ACC112 (cell line): Measurements from ENCODE around the gene HOMER3.
"Not testable (repeated sequence)": the region's sequence is repeated elsewhere in the genome, so short reads cannot be mapped to it uniquely, and the experiment has no call there.

Experiments
- H2AFZ ChIP-seq: fragments of 200-600 bp; sonication (generic); one replicate; pipeline ENCODE4 v1.6.0; 2017; ENCODE audit warnings: antibody characterized with exemption, low read length; ENCODE audit not compliant: unreplicated experiment
- H3K27ac ChIP-seq: fragments of 200-600 bp; sonication (generic); 2 replicates; pipeline ENCODE4 v1.5.1; 2014; ENCODE audit warnings: low read depth, mild to moderate bottlenecking, antibody characterized with exemption, low read length, moderate library complexity
- H3K27me3 ChIP-seq: fragments of 200-600 bp; sonication (generic); 2 replicates; pipeline ENCODE4 v1.6.1; 2014; ENCODE audit warnings: mild to moderate bottlenecking, antibody characterized with exemption, low read length, moderate library complexity, mixed read lengths; ENCODE audit not compliant: insufficient read depth
- H3K36me3 ChIP-seq: fragments of 200-600 bp; sonication (generic); 2 replicates; pipeline ENCODE4 v1.6.1; 2016; ENCODE audit warnings: mild to moderate bottlenecking, antibody characterized with exemption, low read length, moderate library complexity, mixed read lengths; ENCODE audit not compliant: insufficient read depth
- H3K4me1 ChIP-seq: fragments of 200-600 bp; sonication (generic); one replicate; pipeline ENCODE4 v1.6.1; 2016; ENCODE audit warnings: low read length, mixed read lengths; ENCODE audit not compliant: insufficient read depth, unreplicated experiment, control insufficient read depth
- H3K4me3 ChIP-seq: fragments of 200-600 bp; sonication (generic); 2 replicates; pipeline ENCODE4 v1.5.1; 2014; ENCODE audit warnings: mild to moderate bottlenecking, low read depth, low read length
- H3K79me2 ChIP-seq: fragments of 200-600 bp; sonication (generic); one replicate; pipeline ENCODE4 v1.6.0; 2016; ENCODE audit warnings: low read length; ENCODE audit not compliant: control insufficient read depth, unreplicated experiment, insufficient read depth

Gene HOMER3

GRCh38 chr19:18922228-18922985 lies 18.6 kb downstream of the HOMER3 start:
- Histone ChIP-seq H3K79me2 (peaks cover 29% of the 10 kb centered on the region), H3K4me1 (peaks cover 5% of the 10 kb centered on the region), H3K4me3 (no peak overlapping the region), H3K36me3 (no peaks in the 10 kb centered on the region), H3K27ac (no peak overlapping the region), H3K27me3 (no peaks in the 10 kb centered on the region), H2AFZ (no peak overlapping the region)

- H3K79me2 ChIP-seq, result peaks cover 35% of the 10 kb centered on the region
- no peak overlapping the region for H3K4me3 ChIP-seq
- H2AFZ ChIP-seq, result no peak overlapping the region
- H3K36me3 ChIP-seq, result no peaks in the 10 kb centered on the region
- H3K4me1 ChIP-seq, result peaks cover 5% of the 10 kb centered on the region
- H3K27ac ChIP-seq, result no peak overlapping the region
- H3K27me3 ChIP-seq, result no peaks in the 10 kb centered on the region
Observed at GRCh38 chr19:18921593-18921992, 19.4 kb downstream of the HOMER3 start.

GRCh38 chr19:18920400-18920799 lies 20.6 kb downstream of the HOMER3 start:
- Histone ChIP-seq H3K4me3 (peak overlapping the region; percentile 95), H2AFZ (no peak overlapping the region), H3K36me3 (no peaks in the 10 kb centered on the region), H3K79me2 (peaks cover 46% of the 10 kb centered on the region), H3K27ac (no peak overlapping the region), H3K27me3 (no peaks in the 10 kb centered on the region), H3K4me1 (peaks cover 5% of the 10 kb centered on the region)

- peak overlapping the region; percentile 53; the same call in 1 of the 2 replicates for H3K27ac ChIP-seq
- H3K4me3 ChIP-seq, result peak overlapping the region; percentile 95
- H3K36me3 ChIP-seq, result no peaks in the 10 kb centered on the region
- peak overlapping the region; percentile 36 for H2AFZ ChIP-seq
- peaks cover 5% of the 10 kb centered on the region for H3K4me1 ChIP-seq
- H3K27me3 ChIP-seq, result no peaks in the 10 kb centered on the region
- H3K79me2 ChIP-seq, result peaks cover 51% of the 10 kb centered on the region
Observed at GRCh38 chr19:18919900-18920214, 21.2 kb downstream of the HOMER3 start.

- H3K27ac ChIP-seq, result peak within 1 kb of the TSS; percentile 93
- H3K27me3 ChIP-seq, result no peaks in the 10 kb centered on the region
- H3K79me2 ChIP-seq, result peaks cover 55% of the 10 kb centered on the region
- H3K4me3 ChIP-seq, result peak within 1 kb of the TSS; percentile 95
- peak within 1 kb of the TSS; percentile 79 for H2AFZ ChIP-seq
- H3K4me1 ChIP-seq, result peaks cover 5% of the 10 kb centered on the region
- no peaks in the 10 kb centered on the region for H3K36me3 ChIP-seq
Observed at GRCh38 chr19:18919086-18919899, 21.7 kb downstream of the HOMER3 start, which contains the start of the genes COPE and DDX49. COPE (minus strand) TSS chr19:18919387; CDS start chr19:18919348, 39 bp downstream. DDX49 (plus strand) TSS chr19:18919715; CDS start chr19:18919742, 27 bp downstream.

- H3K4me1 ChIP-seq, H3K27me3 ChIP-seq, H2AFZ ChIP-seq, H3K27ac ChIP-seq, H3K36me3 ChIP-seq: not testable (repeated sequence)
- Histone ChIP-seq H3K79me2 (peaks cover 66% of the 10 kb centered on the region), H3K4me3 (peak overlapping the region; percentile 95)
Observed at GRCh38 chr19:18917593-18917992, 23.4 kb downstream of the HOMER3 start.

GRCh38 chr19:18915639-18916038 lies 25.4 kb downstream of the HOMER3 start:
- H3K36me3 ChIP-seq, result no peaks in the 10 kb centered on the region
- peaks cover 61% of the 10 kb centered on the region for H3K79me2 ChIP-seq
- H3K27ac ChIP-seq, result no peak overlapping the region
- H3K4me1 ChIP-seq, result peaks cover 5% of the 10 kb centered on the region
- H3K4me3 ChIP-seq, result no peak overlapping the region
- H2AFZ ChIP-seq, result no peak overlapping the region
- no peaks in the 10 kb centered on the region for H3K27me3 ChIP-seq

- Histone ChIP-seq H3K79me2 (peaks cover 46% of the 10 kb centered on the region), H3K36me3 (no peaks in the 10 kb centered on the region), H3K27me3 (no peaks in the 10 kb centered on the region), H2AFZ (no peak overlapping the region), H3K4me3 (no peak overlapping the region), H3K4me1 (no peaks in the 10 kb centered on the region), H3K27ac (no peak overlapping the region)
Observed at GRCh38 chr19:18913466-18913865, 27.6 kb downstream of the HOMER3 start.

GRCh38 chr19:18912933-18913332 lies 28.1 kb downstream of the HOMER3 start:
- Histone ChIP-seq H3K4me1 (no peaks in the 10 kb centered on the region), H3K36me3 (no peaks in the 10 kb centered on the region), H3K4me3 (no peak overlapping the region), H2AFZ (no peak overlapping the region), H3K27me3 (no peaks in the 10 kb centered on the region), H3K79me2 (peaks cover 42% of the 10 kb centered on the region), H3K27ac (no peak overlapping the region)

- no peaks in the 10 kb centered on the region for H3K36me3 ChIP-seq
- no peaks in the 10 kb centered on the region for H3K4me1 ChIP-seq
Observed at GRCh38 chr19:18910801-18911436, 30.1 kb downstream of the HOMER3 start.

More at GRCh38 chr19:18910801-18911436, 30.1 kb downstream of the HOMER3 start:
- no peaks in the 10 kb centered on the region for H3K27me3 ChIP-seq
- no peak overlapping the region for H2AFZ ChIP-seq
- peaks cover 25% of the 10 kb centered on the region for H3K79me2 ChIP-seq
- no peak overlapping the region for H3K4me3 ChIP-seq
- H3K27ac ChIP-seq, result no peak overlapping the region
